Ishikawa (cell line): ENCODE results near the gene DUSP15.

Experiments used
- CEBPB ChIP-seq: IDR thresholded peaks from 2 replicates; pipeline ENCODE4 v1.6.1; 2012
- CREB1 ChIP-seq: IDR thresholded peaks from 2 replicates; pipeline ENCODE4 v1.6.1; 2012; ENCODE audit warnings: low read depth
- EGR1 ChIP-seq: IDR thresholded peaks from 2 replicates; pipeline ENCODE4 v1.6.1; 2012
- EP300 ChIP-seq: IDR thresholded peaks from 2 replicates; pipeline ENCODE4 v1.6.1; 2012; ENCODE audit warnings: borderline replicate concordance
- FOXM1 ChIP-seq: IDR thresholded peaks from 2 replicates; pipeline ENCODE4 v1.6.1; 2012; ENCODE audit warnings: low read depth, borderline replicate concordance
- NFIC ChIP-seq: IDR thresholded peaks from 2 replicates; pipeline ENCODE4 v1.6.1; 2012
- RAD21 ChIP-seq: IDR thresholded peaks from 2 replicates; pipeline ENCODE4 v1.6.1; 2012; ENCODE audit warnings: low read depth
- TAF1 ChIP-seq: IDR thresholded peaks from 2 replicates; pipeline ENCODE4 v1.6.1; 2012; ENCODE audit warnings: low read depth, mild to moderate bottlenecking
- TCF12 ChIP-seq: IDR thresholded peaks from 2 replicates; pipeline ENCODE4 v1.6.1; 2012; ENCODE audit warnings: low read depth
- TEAD4 ChIP-seq: IDR thresholded peaks from 2 replicates; pipeline ENCODE4 v1.6.1; 2012
- YY1 ChIP-seq: IDR thresholded peaks from 2 replicates; pipeline ENCODE4 v1.6.1; 2012; ENCODE audit warnings: low read depth
- ZBTB7A ChIP-seq: IDR thresholded peaks from 2 replicates; pipeline ENCODE4 v1.6.1; 2012; ENCODE audit warnings: low read depth
- TF ChIP-seq, protein P1 (sequence below): IDR thresholded peaks from 2 replicates; pipeline ENCODE4 v1.6.1; 2012
- TF ChIP-seq, protein P2 (sequence below): IDR thresholded peaks from 2 replicates; pipeline ENCODE4 v1.6.1; 2012; ENCODE audit warnings: low read depth, mild to moderate bottlenecking
- TF ChIP-seq, protein P3 (sequence below): IDR thresholded peaks from 2 replicates; pipeline ENCODE4 v1.6.1; 2012

The DUSP15 gene

DNA sequence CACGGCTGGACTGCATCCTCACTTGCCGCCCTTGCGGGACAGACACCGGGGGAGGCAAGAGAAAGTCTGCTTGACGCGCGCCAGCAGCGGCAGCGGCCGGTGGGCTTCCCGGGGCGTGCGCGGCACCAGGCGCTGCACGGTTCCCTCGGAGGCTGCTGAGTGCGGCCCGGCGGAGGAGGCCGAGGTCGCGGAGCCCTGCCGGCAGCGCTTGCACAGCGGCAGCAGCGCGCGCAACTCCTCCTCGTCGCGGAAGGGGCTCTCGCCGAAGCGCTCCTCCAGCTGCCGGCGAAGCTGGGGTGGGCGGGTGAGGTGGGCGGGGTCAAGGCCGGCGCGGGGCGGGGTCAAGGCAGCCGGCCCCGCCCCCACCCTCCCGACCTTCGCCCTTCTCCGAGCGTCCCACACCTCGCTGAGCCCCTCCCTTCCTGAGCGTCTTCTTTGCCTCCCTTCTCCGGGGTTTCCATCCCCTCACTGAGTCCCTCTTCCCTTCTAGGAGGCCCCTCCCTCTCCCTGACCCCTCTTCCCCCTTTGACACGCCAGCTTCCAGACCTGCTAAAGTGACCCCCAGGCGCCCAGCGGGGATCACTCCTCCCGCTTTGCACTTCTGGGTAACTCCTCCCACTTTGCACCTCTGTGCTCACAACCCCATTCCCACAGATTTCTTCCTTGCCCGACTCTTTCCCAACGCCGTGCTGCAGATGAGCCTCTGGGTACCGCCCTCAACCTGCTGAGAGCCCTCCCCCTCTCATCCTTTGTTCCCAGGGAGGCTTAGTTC, 8.8 kb downstream of the DUSP15 start:
- TF ChIP-seq, protein P1, sequence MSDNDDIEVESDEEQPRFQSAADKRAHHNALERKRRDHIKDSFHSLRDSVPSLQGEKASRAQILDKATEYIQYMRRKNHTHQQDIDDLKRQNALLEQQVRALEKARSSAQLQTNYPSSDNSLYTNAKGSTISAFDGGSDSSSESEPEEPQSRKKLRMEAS = peak; percentile 63
- TF ChIP-seq TAF1 (0 out of 2 replicates have a peak, but pooled peaks have one; percentile 10), EGR1 (no peak)

DNA sequence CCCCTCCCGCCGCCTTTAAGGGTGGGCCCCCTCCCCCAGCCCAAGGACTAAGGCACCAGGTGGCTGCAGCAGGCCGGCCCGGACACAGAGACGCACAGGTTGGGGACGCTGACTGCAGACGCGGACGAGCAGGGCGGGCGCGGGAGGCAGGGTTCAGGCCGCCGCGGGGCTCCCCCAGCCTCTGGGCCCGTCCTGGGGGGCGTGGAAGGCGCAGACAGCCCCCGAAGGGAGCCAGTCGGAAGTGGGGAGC, 9.3 kb downstream of the DUSP15 start:
- no peak for TF ChIP-seq CREB1
- TF ChIP-seq ZBTB7A = no peak
- TF ChIP-seq NFIC = no peak
- TF ChIP-seq EP300 = no peak
- TF ChIP-seq FOXM1 = no peak
- TF ChIP-seq, protein P1 = no peak
- no peak for TF ChIP-seq CEBPB
- TF ChIP-seq RAD21 = no peak
- no peak for TF ChIP-seq YY1
- no peak for TF ChIP-seq TAF1
- TF ChIP-seq TCF12 = no peak
- no peak for TF ChIP-seq TEAD4
- TF ChIP-seq, protein P2, sequence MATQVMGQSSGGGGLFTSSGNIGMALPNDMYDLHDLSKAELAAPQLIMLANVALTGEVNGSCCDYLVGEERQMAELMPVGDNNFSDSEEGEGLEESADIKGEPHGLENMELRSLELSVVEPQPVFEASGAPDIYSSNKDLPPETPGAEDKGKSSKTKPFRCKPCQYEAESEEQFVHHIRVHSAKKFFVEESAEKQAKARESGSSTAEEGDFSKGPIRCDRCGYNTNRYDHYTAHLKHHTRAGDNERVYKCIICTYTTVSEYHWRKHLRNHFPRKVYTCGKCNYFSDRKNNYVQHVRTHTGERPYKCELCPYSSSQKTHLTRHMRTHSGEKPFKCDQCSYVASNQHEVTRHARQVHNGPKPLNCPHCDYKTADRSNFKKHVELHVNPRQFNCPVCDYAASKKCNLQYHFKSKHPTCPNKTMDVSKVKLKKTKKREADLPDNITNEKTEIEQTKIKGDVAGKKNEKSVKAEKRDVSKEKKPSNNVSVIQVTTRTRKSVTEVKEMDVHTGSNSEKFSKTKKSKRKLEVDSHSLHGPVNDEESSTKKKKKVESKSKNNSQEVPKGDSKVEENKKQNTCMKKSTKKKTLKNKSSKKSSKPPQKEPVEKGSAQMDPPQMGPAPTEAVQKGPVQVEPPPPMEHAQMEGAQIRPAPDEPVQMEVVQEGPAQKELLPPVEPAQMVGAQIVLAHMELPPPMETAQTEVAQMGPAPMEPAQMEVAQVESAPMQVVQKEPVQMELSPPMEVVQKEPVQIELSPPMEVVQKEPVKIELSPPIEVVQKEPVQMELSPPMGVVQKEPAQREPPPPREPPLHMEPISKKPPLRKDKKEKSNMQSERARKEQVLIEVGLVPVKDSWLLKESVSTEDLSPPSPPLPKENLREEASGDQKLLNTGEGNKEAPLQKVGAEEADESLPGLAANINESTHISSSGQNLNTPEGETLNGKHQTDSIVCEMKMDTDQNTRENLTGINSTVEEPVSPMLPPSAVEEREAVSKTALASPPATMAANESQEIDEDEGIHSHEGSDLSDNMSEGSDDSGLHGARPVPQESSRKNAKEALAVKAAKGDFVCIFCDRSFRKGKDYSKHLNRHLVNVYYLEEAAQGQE = no peak
- TF ChIP-seq, protein P3, sequence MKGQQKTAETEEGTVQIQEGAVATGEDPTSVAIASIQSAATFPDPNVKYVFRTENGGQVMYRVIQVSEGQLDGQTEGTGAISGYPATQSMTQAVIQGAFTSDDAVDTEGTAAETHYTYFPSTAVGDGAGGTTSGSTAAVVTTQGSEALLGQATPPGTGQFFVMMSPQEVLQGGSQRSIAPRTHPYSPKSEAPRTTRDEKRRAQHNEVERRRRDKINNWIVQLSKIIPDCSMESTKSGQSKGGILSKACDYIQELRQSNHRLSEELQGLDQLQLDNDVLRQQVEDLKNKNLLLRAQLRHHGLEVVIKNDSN = no peak
- no peak for TF ChIP-seq EGR1

DNA sequence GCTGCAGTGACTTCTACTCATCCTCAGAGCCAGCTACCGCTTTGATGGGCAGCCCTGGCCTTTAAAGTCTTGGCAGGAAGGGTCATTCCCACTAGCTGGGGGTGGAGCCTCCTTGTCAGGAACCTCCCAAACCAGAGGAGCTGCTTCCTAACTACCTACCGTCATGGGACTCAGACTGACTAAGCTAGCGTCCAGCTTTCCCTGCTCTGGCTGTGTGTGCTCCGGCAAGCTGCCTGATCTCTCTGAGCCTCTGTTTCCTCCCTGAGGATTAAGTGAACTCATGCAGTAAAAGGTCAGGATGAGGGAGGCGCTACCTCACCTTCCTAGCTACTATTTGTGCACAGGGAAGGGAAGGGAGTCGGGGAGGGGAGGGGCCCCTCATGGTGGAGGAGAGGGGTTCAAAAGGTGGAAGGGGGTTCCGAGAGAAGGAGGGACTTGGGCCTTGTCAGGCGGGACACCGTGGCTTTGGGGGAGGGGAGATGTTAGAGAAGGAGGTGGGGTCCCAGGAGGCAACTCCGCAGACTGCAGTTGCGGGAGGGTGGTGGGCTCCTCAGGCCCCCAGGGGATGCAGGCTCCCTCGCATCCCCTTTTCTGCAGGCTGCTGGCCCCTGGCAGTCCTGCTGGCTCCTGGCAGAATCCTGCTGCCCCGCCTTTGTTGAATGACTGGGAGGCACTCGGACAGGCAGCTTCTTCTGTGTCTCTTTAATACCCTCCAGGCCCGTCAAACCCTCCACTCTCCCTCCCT, 9.8 kb downstream of the DUSP15 start:
- TF ChIP-seq TAF1 (no peak), YY1 (no peak), TEAD4 (no peak), TCF12 (no peak), RAD21 (no peak), ZBTB7A (no peak)
- TF ChIP-seq, protein P1 = no peak

DNA sequence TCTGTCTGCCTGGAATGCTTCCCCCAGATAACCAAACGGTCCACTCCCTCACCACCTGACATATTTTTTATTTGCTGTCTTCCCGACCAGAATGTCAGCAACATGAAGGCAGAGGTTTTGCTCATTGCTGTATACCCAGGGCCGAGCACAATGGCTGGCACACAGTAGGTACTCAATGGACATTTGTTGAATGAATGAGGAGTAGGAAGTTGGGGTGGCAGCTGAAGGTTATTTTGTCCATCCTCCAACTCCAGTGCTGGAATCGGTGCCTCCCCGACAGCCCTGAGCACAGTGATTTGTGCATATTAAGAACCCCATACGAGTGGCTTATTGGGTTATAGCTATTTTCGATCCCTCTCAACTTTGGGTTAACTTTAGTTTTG, 10.3 kb downstream of the DUSP15 start:
- no peak for TF ChIP-seq FOXM1
- TF ChIP-seq, protein P3 = no peak
- no peak for TF ChIP-seq TCF12

DNA sequence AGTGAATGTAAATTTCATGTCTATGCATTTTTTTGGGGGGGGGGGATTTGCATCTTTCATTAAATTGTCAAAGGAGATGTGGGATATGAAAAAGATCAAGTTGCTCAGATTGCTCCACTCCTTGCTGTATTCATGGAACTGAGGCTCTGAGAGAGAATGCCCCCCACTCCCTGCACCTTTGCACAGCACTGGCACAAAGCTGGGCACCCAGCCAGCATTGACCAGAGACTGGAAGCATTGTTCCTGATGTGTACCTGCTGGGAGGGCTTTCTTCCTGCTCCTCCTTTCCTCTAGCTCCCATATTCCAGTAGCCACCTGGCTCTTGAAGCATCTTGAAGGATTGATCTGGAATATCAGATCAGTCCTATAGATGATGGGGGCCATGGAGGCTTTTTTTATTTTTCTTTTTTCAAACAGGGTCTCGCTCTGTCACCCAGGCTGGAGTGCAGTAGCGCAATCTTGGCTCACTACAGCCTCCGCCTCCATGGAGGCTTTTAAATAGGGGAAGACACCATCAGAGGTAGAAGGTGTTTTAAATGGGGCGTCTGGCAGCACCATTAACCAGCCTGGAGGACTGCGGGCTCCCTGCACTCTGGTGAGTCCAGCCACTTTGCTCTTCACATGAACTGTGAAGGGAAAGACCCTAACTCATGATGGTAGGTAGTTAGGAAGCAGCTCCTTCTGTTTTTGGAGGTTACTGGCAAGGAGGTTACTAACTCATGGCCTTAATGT, 10.9 kb downstream of the DUSP15 start:
- TF ChIP-seq YY1 (no peak), EGR1 (no peak), RAD21 (no peak), CEBPB (no peak), TAF1 (no peak), ZBTB7A (no peak), FOXM1 (no peak), EP300 (no peak), TCF12 (no peak)
- TF ChIP-seq, protein P1 = no peak
- TF ChIP-seq, protein P2 = no peak

DNA sequence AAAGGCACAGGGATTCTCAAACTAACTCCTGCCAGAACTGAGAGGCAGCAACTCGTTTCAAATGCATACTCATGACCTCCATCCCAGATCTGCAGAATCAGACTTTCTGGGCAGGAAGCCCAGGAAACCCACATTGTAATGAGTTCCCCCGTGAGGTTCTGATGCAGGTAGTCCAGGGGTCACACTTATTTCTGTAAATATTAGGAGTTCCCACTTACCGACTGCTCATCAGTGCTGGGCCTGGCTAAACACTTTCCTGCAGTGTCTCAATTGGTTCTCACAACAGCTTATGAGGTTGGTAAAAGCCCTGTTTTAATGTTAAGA, 11.6 kb downstream of the DUSP15 start:
- no peak for TF ChIP-seq TAF1
- no peak for TF ChIP-seq CREB1
- TF ChIP-seq, protein P2 = no peak
- no peak for TF ChIP-seq TCF12
- no peak for TF ChIP-seq ZBTB7A
- TF ChIP-seq FOXM1 = no peak
- no peak for TF ChIP-seq NFIC
- TF ChIP-seq EGR1 = no peak
- no peak for TF ChIP-seq RAD21
- no peak for TF ChIP-seq CEBPB
- TF ChIP-seq TEAD4 = no peak
- no peak for TF ChIP-seq YY1
